Posterior cingulate gyrus (tissue), 11 donors: ENCODE measurements around the gene AGBL1.
"Not testable (repeated sequence)": the region's sequence is repeated elsewhere in the genome, so short reads cannot be mapped to it uniquely, and the experiment has no call there.

Experiments
- DNase-seq, 10 donors: peaks; one replicate each; pipeline versions ENCODE4 v3.0.0 to v3.0.0-alpha.2; 2020 to 2021; ENCODE audit warnings: mixed read lengths in 3 of 10
- intact Hi-C: fragments of 100-400 bp; cut with DNase I; formaldehyde crosslinking; loops from one replicate; pipeline ENCODE4 v1.15.1; 2023

Gene AGBL1

DNA sequence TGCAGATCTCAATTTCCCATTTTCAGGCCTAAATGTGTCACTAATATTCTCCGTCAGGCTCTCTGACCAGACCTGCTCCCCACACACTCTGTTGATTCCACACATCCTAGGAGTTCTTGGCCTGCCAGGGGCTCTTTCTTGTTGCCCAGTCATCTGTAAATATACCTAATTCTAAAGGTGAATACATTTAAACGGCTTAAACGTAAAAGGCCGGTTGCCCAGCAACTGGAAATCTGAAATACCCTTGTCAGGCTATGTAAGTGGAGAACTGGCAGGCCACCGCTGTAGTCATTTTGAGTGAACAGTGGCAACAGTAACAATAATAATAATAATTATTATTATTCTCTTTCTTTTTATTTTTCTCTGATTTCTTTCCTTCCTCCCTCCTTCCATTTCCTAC, 302.7 kb downstream of the AGBL1 start:
- no peak for DNase-seq
- intact Hi-C loops: no loop called here

DNA sequence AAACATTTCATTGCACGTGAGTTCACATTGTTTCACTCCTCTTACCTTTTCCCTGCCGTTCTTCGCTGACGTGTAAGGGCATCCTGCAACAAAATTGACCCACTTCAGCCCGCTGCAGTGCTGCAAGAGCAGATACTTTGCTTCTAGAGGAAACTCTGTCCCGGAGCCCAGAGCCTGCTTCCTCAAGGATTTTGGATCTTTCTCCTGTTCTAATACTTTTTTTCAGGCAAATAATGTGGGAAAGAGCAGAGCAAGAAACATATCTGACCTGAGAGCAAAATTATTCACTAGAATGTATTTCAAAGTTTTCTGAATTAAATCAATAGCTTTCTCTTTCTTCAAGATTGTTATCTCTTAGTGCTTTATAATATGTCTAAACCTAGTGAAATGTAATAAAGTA, 303.9 kb downstream of the AGBL1 start:
- no peak for DNase-seq
- intact Hi-C loops: no loop called here

DNA sequence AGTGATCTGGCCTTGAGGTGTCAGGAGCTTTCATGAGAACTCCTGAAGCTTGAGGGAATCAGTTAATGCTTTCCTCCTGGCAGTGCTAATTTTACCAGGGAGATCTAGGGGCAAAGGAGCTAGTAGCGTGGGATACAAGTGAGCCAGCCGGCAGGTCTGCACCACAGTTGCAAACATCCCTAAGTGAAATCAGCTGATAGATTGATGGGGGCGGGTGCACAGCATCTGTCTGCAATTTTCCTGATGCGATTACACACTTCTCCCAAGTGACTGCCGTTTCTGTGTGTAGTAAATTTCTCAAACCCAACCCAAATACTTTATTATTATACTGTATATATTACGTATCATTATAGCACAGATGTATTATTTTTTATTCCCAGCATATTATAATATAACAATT, 304.5 kb downstream of the AGBL1 start:
- no peak for DNase-seq
- intact Hi-C loops: no loop called here

DNA sequence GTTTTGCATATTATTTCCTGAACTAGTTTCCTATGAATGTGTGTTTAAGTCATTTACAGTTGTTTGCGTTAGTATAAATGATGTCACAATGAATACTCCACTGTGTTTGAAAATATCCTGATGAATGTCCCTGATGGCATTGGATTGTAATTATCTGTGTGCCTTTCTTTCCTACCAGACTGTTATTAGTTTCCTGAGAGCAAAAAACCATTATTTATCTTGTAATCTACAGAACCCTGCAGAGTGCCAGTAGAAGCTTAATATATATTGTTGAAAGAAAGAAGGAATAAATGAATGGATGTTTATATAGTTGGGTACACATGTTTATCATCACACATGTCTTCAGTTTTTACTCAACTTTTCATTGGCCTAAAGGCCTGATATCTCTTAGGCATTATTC, 312.6 kb downstream of the AGBL1 start:
- no peak for DNase-seq
- intact Hi-C loops: no loop called here

DNA sequence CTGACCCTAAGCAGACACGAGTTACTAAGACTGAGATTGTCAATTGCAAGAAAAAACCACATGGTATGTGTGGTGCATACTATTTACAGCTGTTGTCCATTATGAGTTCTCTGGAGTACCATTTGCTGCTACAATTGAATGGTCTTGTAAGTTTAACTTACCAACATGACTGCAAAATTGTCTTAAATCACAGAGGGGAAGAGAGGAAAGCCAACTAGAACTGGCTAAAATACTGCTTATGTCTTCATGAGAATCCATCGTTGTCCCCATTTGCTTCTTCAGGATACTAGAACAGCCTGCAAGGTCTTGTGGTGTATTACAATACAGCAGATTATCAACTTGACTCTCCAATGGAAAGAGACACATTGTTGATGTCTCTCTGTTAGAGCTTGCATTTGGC, 313.2 kb downstream of the AGBL1 start:
- DNase-seq: no peak

DNA sequence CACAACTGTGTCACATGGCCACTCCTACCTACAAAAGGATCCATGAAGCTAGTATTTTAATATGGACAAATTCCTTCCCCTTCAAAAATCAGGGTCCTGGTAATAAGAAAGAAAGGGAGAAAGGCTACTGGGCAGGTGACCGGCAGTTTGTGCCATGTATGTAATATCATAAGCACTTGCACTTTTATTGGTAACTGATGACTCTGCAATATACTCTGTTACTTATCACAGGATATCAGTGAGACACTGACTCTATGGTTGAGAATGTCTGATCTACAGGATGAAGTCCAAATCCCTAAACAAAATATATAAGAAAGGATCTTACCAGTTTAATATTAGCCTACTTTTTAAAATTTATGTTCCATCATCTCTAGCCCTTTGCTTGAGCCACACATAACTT, 315.2 kb downstream of the AGBL1 start:
- DNase-seq: no peak
- intact Hi-C loops: no loop called here

More for the DNA sequence above, 313.2 kb downstream of the AGBL1 start:
- intact Hi-C loops: no loop called here

DNA sequence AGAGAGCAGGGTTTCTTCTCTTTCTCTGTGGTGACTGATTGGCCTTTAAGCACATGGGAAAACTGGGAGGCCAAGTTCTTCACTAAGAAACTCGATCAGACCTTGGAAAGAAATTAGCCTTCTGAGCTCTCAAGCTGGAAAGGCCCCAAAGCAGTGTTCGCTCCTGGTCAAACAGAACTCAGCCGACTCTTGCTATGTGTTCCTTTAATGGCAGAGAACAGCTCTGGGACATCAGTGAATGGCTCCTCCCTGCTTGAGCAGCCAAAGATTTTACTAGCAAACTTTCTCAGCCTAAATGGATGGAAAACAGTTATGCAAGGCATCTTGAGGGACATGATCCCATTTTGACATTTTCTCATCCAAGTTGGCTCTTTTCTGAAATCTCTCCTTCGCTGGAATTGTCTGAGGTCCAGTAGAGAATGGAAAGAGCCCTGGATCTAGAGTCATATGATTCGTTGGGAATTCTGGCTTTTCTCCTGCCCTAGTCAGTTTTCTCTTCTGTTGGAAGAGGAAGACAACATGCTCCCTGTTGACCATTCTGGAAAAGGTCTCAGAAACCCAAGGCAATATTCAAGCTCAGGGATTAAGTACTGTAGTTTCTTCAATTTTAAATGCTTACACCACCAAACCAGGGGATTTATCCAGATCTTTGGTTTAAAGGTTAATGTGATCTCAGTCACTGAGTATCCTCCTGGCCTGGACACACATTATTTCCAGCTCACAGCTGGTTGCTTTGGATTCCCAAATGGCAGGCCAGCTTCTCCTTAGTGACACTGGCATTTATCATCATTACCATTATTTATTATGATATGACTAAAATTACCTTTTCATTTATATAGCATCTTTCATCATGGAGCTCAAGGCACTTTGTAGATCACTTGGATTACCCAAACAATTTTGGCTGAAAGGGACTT, 319.6 kb downstream of the AGBL1 start:
- DNase-seq: no peak
- intact Hi-C loops: no loop called here

DNA sequence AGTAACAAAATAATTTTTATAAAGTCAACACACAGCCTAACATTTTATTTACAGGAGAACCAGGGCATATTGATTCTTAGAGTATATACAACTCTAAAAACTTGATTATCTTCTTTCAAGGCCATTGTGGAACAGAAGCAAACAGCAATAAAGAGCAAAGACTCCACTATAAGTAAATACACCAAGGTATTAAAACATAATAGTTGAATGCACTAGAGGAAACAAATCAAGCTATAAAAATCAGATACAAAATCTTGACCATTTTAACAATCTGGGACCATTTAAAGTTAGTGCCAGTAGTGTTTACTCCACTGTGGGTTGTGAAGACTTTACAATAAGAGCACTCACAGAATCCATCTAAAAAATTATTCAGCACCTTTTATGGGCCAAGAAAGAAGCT, 323.6 kb downstream of the AGBL1 start:
- DNase-seq: no peak
- intact Hi-C loops: no loop called here

DNA sequence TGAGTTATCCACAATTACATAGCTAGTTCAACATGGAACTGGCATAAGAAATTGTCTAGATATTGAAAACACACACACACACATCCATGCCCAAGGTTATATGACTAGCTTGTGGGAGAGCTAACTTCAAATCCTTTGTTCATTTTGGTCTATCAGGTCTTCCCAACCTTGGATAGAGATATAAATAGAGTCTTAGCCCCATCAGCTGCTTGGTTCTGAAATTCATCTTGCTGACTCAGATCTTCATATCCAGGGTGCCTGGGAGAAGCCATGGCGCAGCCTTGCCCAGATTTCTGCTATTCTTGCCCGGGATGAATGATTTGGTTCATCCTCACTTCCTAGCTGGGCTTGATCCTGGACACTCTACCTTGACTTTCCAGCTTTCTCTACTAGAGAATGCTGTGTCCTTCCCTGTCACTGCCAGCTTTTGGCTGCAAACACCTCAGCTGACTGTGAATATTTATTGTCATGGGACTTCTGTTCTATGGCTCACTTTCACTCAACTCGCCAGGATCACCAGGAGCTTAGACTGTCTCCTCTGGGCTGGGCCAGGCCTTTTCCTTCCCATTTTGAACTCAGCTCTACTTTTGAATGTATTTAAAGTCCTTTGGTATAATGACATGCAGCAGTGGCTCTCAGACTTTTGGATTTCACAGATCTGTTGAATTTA, 324.4 kb downstream of the AGBL1 start:
- peak in 1 of 10 donors; percentile 29 for DNase-seq
- intact Hi-C loops: no loop called here

DNA sequence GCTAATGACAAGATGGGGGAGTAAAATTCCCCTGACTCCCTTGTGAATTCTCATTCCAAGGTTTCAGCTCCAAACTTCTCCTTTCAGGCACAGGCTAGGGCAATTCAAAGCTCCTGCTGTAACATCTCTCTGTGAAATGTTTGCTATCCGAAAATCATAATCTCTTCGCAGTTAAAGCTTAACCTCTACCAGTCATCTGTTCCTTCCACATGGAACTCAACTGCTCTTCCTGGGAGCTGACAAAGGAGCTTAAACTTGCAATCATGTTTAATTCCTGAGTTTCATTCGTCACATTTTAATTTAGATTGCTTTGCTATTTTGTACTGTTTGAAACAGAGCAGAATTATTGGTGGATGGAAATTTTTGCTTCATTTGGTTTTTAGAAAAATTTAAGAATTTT, 328.6 kb downstream of the AGBL1 start:
- no peak for DNase-seq

DNA sequence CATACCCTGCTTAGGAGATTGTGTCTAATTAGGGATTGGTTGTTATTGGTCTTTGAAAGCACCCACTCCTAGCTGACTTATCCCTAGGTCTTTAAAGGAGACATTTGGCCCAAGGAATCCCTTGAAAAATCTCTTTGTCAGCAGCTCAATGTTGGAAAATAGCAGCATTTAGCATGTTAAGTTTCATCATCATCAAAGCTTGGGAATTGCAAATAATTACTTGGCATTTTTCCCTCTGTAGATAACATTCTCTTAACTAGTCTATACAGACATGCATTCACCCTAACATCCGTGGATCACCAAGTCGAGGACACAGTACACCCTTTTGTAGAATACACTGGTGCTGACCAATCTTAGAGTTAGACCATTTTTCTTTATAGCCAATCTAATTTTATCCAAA, 332.2 kb downstream of the AGBL1 start:
- DNase-seq: no peak
- intact Hi-C loops: no loop called here

More for the DNA sequence above, 328.6 kb downstream of the AGBL1 start:
- intact Hi-C loops: no loop called here

DNA sequence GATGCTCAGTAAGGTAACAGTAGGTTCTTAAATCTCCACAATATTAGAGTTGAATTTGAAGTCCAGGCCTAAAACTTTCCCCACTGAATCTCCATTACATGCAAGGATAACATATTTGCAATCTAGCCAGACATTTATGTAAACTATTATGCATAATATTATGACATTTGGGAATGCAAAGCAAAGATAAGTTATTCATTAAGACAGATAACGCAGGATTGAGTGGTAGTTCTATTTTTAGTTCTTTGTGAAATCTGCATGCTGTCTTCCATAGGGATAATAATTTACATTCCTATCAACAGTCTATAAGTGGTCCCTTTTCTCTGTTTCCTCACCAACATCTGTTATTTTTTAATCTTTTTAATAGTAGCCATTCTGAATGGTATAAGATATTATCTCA, 333.5 kb downstream of the AGBL1 start:
- no peak for DNase-seq
- intact Hi-C loops: no loop called here

DNA sequence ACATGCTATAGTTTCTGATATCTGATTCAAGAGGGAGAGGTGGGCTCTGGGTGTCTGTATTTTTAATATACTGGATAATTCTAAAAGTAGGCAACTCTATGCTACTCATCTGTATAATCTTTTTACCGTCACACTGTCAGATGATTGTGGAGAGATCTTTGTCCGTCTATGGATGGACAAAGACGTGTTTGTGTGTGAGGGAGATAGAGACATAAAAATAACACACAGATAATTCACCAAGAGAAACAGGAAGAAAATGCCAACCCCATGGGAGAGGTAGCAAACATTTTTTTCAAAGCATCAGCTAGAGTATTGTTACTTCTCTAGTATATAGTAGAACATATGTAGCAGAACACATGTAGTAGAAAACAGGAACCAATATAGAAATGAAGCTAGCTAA, 346.1 kb downstream of the AGBL1 start:
- intact Hi-C loops: no loop called here
- no peak for DNase-seq

DNA sequence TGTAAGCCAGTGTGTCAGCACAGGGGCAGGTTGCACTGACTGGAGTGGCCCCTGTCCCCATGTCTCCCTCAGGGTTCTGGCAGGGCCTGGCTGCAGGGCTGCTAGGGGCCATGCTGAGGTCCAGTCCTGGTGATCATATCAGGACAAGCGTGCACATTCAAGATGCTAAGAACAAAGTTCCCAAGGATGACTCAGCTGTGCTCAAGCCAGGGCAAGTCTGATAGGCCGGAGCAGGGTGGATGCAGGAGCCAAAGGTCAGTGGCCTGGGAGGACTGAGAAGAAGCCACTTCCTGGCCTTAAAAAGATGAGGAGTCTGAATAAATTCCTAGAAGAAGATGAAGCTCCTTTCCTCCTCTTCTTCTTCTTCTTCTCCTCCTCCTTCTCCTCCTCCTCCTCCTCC, 353.2 kb downstream of the AGBL1 start:
- no peak for DNase-seq
- intact Hi-C loops: no loop called here

DNA sequence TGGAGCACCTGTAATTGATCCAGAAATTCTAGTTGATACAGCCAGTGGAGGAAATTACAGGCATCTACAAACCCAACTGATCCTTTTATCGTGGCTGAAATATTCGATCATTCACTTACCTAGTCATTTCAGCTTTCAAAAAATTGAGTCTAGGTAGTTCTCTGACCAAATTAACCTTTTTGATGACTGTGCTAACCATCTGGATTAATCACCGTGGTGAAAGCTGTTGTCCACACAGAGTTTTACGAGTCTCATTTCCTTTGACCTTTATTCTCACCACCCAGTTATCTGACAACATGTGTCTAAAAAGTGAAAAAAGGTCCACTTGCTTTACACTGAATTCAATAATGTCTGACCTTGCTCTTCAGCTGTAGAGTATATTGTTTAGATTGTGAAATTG, 354.3 kb downstream of the AGBL1 start:
- intact Hi-C loops: no loop called here
- no peak for DNase-seq

DNA sequence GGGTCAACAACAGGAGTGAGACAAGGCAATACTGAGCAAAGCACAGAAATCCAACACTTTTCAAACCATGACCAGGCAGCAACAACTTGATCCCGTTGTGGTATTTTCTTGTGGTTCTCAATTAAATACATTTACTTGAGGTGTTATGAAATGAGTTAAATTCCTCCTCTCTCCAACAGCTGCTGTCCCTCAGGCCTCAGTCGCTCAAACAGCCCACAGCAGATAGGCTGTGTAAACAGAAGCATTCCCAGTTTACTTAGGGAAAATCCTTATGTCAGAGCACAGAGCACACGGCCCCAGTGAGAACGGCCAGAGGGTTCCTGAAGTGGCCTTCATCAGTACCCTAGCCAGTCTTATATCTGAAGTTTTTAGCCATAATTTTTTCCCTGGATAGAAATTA, 359.9 kb downstream of the AGBL1 start:
- intact Hi-C loops: no loop called here
- no peak for DNase-seq

DNA sequence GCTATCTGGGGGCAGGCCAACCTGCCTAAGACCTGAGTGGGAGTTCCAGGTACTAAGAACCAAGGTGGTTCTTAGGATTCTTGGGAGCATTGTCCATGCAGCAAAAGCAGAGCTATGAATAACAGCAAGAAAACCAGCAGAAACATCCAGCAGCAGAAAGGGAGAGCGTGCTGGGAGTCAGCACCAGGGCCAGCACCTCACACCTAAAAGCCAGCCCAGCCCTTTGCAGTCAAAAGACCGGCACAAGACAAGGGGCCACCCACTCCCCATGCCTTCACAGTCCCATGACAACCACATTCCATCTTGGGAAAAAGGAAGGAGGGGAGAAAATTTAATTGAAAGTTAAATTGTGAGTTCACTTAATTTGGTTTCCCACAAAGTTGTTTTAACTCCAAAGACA, 364.9 kb downstream of the AGBL1 start:
- intact Hi-C loops: no loop called here
- DNase-seq: no peak

DNA sequence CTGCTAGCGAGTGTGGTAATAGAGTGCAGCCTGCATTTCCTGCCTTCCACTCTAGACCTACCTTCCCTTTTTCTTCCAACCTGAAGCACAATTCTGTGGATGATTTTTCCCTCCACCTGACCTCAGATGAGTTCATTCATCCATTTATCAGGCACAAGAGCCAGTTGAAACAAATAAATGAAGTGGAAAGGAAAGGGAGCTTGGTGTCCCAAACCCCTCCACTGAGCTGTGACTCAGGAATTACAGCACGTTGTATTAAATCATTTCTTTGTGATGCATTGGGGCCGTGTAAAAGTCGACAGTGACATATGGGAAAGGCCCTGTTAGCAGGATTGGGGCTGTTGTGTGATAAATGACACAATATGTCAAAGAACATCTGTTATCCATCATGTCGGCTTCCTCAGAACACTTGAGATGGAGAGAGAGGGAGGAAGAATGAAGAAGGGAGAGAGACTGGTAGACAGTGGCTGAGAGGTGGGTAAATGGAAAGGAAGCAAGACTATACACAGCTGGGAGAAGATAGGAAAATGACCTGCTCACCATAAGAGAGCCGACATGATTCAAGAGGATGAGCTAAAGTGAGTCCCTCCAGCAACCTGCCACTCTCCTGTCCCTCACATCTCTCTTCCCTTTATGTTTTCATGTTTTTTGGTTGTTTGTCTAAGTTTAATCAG, 366.0 kb downstream of the AGBL1 start:
- DNase-seq: no peak
- intact Hi-C loops: no loop called here

DNA sequence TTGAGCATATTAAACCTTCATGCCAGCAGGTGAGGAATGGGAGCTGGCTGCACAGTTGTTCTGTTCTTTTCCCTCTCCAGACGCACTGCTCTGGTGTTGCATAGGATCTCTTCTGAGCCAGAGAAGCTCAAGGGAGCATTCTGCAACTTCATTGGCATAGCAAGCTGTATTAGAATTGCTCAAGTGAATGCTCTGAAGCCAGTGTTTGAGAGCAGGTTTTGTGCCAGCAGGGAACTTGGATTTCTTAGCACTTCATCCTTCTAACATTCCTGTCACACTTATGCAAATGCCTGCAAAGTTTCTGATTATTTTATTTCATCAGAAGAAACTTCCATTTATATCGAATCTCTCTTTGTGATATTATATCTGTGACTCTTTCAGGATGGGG, 366.6 kb downstream of the AGBL1 start:
- intact Hi-C loops: no loop called here
- no peak for DNase-seq

DNA sequence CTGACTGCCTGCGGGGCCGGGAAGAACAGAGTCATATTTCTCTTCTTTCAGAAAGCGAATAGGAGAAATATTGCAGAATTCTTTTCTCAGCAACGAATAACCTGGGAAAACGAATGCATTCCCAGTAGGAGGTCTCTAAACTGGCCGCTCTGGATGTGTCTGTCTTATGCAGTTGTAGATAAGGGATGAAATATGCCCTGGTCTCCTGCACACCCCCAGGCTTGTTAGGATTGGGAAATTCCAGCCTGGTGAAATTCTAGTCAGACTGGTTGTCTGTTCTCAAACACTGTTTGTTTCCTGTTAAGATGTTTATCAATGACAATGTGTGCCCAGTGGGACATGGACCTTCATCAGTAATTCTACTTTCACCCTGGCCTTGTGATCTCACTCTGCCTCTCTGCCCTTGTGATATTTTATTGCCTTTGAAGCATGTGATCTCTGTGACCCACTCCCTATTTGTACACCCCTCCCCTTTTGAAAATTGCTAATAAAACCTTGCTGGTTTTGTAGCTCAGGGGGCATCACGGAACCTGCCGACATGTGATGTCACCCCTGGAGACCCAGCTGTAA, 385.9 kb downstream of the AGBL1 start:
- intact Hi-C loops, DNase-seq: not testable (repeated sequence)

DNA sequence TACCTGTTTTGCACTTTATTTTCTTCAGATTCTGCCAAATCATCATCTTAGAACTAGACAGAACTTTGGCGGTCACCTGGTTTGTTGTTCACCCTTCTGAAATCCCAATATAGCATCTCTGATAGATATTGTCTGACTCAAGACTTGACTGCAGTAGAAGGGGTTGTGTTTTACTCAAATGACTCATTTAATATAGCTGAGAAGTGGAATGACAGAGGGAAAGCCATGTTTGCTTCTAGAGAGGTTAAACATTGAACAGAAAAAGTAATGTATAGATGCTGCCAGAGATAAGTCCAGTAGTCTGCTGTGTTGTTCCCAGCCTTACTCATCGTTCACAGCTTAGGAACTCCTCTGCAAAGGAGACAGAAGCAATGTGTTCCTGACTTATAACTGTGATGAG, 402.0 kb downstream of the AGBL1 start:
- DNase-seq: no peak
- intact Hi-C loops: no loop called here
